ENCODE data around the gene ZNF467.
A peak's percentile ranks its signal among the peaks of the same experiment; 100 is the strongest.

ZNF467 gene

GRCh38 chr7:149773446-149774236 lies at the start of gene ZNF467:
Gene ZNF467 (minus strand): TSS chr7:149773588. CDS start chr7:149771032, 2,556 bp downstream.
- peak in 1 of 2 donors; percentile 20 for DNase-seq (ENCODE audit: low read depth in 1 of 2, low spot score in 1 of 2)

DNA sequence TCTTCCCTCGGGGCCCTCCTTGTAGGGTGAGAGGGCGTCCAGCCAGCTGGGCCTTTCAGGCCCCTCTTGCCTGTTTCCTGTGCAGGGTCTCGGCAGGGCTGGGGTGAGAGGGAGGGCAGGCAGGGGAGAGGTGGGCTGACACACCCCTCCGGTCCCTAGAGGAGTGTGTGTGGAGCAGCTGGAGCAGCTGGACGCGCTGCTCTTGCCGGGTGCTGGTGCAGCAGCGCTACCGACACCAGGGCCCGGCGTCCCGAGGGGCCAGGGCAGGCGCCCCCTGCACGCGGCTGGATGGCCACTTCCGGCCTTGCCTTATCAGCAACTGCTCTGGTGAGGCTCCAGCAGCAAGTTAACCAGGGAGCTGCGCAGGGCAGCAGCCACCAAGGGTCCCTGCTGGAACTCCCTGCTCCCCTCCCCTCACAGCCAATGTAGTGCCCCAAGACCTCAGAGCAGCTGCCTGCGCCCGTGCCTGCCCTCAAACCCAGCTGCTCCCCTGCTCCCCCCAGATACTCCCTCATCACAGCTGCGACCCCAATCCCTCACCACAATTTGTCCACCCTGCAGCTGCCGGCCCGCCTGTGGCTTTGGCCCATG lies 49.1 kb upstream of the ZNF467 start:
- no peak for DNase-seq (ENCODE audit: low read depth in 1 of 2, low spot score in 1 of 2)

DNA sequence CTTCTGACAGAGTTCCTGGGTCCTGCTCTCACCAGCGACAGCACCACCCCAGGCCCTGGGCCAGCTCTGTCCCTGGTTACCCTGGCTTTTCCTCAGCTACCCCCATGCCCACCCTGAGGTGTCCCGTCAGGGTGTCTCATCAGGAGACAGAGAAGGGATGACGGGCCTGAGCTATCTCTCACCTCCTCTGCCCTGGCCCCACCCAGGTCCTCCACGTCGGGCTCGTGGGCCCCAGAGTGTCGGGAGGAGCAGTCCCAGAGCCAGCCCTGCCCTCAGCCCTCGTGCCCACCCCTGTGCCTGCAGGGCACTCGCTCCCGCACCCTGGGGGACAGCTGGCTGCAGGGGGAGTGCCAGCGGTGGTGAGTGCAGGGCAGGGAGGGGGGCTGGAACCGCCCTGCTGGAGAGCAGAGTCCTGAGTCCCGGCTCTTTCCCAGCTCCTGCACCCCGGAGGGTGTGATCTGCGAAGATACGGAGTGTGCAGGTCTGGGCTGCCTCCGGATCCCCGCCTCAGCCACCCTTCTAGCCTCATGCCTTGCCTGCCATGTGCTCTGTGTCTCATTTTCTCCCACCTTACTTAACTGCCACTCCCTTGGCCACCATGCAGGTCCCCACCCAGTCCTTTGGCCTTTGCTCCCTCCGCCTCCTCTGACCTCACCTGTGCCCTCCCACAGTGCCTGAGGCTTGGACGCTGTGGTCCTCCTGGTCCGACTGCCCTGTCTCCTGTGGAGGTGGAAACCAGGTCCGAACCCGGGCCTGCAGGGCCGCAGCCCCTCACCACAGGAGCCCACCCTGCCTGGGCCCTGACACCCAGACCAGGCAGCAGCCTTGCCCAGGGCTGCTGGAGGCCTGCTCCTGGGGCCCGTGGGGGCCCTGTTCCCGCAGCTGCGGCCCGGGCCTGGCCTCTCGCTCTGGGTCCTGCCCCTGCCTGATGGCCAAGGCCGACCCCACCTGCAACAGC lies 48.1 kb upstream of the ZNF467 start:
- no peak for DNase-seq (ENCODE audit: low read depth in 1 of 2, low spot score in 1 of 2)

GRCh38 chr7:149820622-149821190 lies 47.3 kb upstream of the ZNF467 start:
- no peak for DNase-seq (ENCODE audit: low read depth in 1 of 2, low spot score in 1 of 2)

DNA sequence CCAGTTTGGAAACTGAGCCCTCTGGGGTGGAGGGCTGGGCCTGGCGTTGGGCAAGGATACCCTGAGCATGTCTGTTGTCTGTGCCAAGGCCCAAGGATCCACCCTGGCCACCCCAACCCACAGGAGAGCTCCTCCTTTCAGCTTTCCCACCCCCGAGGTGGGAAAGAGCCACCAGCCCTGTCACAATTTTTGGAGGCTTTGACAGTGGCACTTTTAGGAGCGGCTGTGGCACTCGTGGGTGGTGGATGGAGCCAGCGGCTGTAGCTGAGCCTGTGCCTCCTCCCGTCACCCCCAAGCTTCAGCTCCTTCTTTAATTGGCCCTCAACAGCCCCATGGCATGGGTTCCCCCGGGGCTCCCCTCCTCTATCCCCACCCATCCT lies 46.6 kb upstream of the ZNF467 start:
- no peak for DNase-seq (ENCODE audit: low read depth in 1 of 2, low spot score in 1 of 2)

- no peak for DNase-seq (ENCODE audit: low read depth in 1 of 2, low spot score in 1 of 2)
Observed at GRCh38 chr7:149819141-149819960, 46.0 kb upstream of the ZNF467 start.

DNA sequence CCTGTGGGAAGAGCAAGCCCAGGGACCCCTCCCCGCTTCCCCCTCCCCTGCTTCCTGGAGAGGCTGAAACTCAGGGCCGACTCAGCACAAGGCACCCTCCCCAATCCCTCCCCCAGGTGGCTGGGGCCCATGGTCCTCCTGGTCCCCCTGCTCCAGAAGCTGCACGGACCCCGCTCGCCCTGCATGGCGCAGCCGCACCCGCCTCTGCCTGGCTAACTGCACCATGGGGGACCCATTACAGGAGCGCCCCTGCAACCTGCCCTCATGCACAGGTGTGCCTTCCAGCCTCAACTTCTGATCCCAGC lies 45.1 kb upstream of the ZNF467 start:
- no peak for DNase-seq (ENCODE audit: low read depth in 1 of 2, low spot score in 1 of 2)

DNA sequence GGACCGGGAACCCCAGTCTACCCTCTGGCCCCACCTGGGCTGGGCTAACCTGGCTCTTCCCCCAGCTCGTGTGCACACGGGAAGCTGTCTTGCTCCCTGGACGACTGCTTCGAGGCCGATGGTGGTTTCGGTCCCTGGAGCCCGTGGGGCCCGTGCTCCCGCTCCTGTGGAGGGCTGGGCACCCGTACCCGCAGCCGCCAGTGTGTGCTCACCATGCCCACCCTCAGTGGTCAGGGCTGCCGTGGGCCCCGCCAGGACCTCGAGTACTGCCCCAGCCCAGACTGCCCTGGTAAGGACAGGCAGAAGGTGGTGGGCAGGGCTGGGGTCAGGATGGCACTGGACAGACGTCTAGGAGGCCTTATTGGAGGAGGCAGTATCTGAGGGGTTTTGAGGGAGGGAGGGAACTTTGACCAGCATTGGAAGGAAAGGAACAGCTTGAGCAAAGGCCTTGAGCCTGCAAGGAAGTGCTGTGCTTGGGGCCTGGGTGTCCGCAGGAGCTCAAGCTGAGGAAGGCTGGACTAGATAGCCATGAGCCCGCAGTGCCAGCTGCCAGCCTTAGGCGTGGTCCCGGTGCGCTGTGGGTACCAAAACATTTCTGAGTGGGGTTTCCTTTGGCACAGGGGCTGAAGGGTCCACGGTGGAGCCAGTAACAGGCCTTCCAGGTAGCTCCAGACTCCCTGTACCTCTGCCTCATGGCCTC lies 44.6 kb upstream of the ZNF467 start:
- no peak for DNase-seq (ENCODE audit: low read depth in 1 of 2, low spot score in 1 of 2)

- no peak for DNase-seq (ENCODE audit: low read depth in 1 of 2, low spot score in 1 of 2)
Observed at GRCh38 chr7:149817301-149817771, 43.9 kb upstream of the ZNF467 start.

GRCh38 chr7:149816794-149817193 lies 43.4 kb upstream of the ZNF467 start:
- DNase-seq (ENCODE audit: low read depth in 1 of 2, low spot score in 1 of 2) = no peak

DNA sequence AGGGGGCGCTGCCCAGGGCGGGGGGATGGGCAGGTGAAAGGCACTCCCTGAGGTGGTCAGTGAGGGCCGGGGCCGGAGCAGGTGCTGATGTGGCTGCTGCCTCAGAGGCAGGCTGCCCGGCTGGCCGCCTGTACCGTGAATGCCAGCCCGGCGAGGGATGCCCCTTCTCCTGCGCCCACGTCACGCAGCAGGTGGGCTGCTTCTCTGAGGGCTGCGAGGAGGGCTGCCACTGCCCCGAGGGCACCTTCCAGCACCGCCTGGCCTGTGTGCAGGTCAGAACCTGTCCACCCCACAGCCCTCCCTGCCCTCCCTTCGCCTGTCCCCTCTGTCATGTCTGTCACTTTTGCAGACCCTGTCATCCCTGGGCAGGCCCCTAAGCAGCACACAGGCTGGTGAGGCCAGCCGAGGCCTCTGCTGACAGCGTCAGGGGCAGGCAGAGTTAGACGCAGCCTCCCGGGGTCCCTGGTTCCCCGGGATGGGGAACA lies 42.9 kb upstream of the ZNF467 start:
- DNase-seq (ENCODE audit: low read depth in 1 of 2, low spot score in 1 of 2) = no peak

GRCh38 chr7:149815661-149816266 lies 42.4 kb upstream of the ZNF467 start:
- DNase-seq (ENCODE audit: low read depth in 1 of 2, low spot score in 1 of 2) = no peak

DNA sequence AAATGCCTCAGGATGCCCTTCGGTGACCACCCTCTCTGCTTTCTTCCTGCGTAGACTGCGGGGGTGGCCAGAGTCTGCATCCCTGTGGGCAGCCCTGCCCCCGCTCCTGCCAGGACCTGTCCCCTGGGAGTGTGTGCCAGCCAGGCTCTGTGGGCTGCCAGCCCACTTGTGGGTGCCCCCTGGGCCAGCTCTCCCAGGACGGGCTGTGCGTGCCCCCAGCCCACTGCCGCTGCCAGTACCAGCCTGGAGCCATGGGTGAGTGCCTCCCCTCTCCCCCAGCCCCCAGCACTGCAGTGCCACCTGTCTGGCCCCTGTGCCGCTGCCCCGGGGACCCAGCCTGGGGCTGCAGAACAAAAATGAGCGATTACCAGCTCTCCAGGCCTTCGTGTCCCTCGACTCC lies 41.7 kb upstream of the ZNF467 start:
- no peak for DNase-seq (ENCODE audit: low read depth in 1 of 2, low spot score in 1 of 2)

DNA sequence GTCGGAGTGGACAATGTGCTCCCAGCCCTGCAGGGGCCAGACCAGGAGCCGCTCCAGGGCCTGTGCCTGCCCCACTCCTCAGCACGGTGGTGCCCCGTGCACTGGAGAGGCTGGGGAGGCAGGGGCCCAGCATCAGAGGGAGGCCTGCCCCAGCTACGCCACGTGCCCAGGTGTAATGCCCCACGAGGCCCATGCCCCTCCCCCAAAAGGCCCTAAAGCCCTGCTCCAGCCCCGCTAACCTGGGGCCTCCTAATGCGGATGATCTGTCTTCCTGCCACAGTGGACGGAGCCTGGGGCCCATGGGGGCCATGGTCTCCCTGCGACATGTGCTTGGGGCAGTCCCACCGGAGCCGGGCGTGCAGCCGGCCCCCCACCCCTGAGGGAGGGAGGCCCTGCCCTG lies 41.1 kb upstream of the ZNF467 start:
- no peak for DNase-seq (ENCODE audit: low read depth in 1 of 2, low spot score in 1 of 2)

DNA sequence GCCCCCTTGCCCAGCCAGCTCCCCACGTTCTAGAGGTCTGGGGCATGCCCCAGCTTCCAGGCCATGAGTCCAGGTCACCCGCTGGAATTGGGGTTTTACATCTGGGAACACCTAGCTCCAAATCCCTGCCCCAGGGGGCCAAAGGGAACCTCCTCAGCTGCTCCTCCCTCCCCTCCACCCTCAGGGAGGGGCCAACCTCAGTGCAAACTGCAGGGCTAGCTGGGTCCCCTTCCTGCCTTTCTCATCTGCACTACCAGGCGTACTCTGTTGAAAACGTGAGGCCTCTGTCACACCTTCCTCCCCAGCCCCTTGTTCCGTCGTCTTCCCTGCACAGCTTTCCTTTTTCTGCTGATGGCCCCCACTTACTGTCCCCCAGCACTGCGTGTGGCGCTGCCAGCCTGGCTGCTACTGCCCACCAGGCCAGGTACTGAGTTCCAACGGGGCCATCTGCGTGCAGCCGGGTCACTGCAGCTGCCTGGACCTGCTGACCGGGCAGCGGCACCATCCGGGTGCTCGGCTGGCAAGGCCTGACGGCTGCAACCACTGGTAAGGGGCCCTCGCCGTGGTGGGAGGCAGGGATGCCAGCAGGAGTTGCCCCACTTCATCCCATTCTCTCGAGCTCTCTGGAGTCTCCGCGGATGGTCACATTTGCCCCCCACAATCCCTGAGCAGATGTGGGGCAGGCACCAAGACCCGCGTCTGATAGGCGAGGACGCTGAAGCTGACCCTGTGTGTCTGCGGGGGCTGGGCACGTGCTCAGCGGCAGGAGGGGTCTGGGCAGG lies 40.1 kb upstream of the ZNF467 start:
- no peak for DNase-seq (ENCODE audit: low read depth in 1 of 2, low spot score in 1 of 2)

DNA sequence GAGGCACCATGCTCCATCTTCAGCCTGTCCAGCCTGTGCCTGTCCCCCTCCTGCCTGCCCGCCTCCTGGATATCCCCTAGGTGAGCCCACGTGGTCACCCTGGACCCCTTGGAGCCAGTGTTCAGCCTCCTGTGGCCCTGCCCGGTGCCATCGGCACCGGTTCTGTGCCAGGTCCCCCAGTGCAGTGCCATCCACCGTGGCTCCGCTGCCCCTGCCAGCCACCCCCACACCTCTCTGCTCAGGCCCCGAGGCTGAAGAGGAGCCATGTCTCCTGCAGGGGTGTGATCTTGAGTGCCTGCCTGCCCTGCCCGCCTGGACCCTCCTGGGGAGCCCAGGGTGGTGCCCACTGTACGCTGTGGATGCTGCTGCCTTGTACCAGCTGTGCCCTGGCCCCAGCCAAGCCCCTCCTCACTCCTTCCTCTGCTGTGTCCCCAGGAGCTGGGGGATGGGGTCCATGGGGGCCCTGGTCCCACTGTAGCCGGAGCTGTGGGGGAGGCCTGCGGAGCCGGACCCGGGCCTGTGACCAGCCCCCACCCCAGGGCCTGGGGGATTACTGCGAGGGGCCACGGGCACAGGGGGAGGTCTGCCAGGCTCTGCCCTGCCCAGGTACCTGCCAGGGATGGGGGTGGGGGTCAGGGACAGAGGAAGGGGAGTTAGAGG lies 38.6 kb upstream of the ZNF467 start:
- DNase-seq (ENCODE audit: low read depth in 1 of 2, low spot score in 1 of 2) = no peak

DNA sequence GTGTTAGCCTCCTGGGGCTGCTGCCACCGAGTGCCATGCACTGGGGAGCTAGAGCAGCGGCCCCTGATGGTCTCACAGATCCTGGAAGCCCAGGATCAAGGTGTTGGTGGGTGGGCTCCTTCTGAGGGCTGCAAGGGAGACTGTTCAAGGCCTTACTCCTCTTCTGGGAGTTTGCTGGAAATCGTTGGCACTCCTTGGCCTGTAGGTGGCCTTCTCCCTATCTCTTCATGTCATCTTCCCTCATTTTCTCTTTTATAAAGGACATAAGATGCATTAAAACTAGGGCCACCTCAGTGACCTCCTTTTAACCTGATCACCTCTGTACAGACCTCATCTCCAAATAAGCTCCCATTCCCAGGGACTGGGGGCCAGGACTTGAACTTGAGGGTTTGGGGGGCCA lies 37.8 kb upstream of the ZNF467 start:
- no peak for DNase-seq (ENCODE audit: low read depth in 1 of 2, low spot score in 1 of 2)

DNA sequence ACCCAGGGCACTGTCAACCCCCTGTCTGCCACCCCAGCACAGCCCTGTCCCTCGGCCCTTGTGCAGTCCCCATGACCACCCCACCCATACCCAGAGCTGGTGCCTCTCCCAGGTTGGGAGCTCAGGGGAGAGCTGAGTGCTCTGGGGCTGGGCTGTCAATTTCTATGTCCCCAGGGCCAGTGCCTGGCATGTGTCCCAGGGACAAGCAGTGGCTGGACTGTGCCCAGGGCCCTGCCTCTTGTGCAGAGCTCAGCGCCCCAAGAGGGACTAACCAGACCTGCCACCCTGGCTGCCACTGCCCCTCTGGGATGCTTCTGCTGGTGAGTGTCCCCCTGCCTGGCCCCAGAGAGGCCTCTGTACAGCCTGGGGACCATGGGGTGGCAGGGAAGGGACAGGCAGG lies 35.8 kb upstream of the ZNF467 start:
- no peak for DNase-seq (ENCODE audit: low read depth in 1 of 2, low spot score in 1 of 2)
